Vagina (tissue), 2 donors: ENCODE data around the gene SGCD.

Experiments
- POLR2A ChIP-seq, 2 donors: fragments of 450-650 bp; IDR thresholded peaks; one replicate each; pipeline ENCODE4 v1.6.1; 2017; ENCODE audit warnings: antibody characterized with exemption in 2 of 2, mild to moderate bottlenecking in 2 of 2, moderate library complexity in 2 of 2
- POLR2AphosphoS5 ChIP-seq, 2 donors: sonication (generic); formaldehyde crosslinking; IDR thresholded peaks; one replicate each; pipeline ENCODE4 v1.9.0; 2017; ENCODE audit warnings: antibody characterized with exemption in 2 of 2, mild to moderate bottlenecking in 2 of 2, low read depth in 1 of 2; ENCODE audit not compliant: insufficient read depth in 1 of 2
- TF ChIP-seq, protein P1 (sequence below), 3 experiments: fragments of 450-650 bp in 2 of 3; fragments of 200-600 bp in 1 of 3; sonication (generic) in 1 of 3; IDR thresholded peaks; one replicate each; pipeline ENCODE4 v1.5.1; 2017 to 2019; ENCODE audit warnings: antibody characterized with exemption in 3 of 3, mild to moderate bottlenecking in 2 of 3, moderate library complexity in 2 of 3

DNA sequence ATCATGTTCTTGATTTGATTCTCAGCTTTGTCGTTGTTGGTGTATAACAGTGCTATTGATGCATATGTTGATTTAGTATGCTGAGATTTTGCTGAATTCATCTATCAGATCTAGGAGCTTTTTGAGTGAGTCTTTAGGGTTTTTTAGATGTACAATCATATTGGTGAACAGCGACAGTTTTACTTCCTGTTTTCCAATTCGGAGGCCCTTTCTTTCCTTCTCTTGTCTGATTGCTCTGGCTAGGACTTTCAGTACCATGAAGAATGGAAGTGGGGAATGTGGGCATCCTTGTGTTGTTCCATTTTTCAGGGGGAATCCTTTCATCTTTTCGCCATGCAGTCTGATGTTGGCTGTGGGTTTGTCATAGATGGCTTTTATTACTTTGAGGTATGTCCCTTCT is 100.4 kb downstream of the SGCD start:
- TF ChIP-seq, protein P1, sequence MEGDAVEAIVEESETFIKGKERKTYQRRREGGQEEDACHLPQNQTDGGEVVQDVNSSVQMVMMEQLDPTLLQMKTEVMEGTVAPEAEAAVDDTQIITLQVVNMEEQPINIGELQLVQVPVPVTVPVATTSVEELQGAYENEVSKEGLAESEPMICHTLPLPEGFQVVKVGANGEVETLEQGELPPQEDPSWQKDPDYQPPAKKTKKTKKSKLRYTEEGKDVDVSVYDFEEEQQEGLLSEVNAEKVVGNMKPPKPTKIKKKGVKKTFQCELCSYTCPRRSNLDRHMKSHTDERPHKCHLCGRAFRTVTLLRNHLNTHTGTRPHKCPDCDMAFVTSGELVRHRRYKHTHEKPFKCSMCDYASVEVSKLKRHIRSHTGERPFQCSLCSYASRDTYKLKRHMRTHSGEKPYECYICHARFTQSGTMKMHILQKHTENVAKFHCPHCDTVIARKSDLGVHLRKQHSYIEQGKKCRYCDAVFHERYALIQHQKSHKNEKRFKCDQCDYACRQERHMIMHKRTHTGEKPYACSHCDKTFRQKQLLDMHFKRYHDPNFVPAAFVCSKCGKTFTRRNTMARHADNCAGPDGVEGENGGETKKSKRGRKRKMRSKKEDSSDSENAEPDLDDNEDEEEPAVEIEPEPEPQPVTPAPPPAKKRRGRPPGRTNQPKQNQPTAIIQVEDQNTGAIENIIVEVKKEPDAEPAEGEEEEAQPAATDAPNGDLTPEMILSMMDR (IDR thresholded peaks at IDR 0.05), result no peak
- TF ChIP-seq POLR2A (IDR thresholded peaks at IDR 0.05), result no peak
- no peak for TF ChIP-seq POLR2AphosphoS5 (IDR thresholded peaks at IDR 0.05; ENCODE audit: insufficient read depth in 1 of 2, low read depth in 1 of 2)
